Psoas muscle (tissue), 8 donors: ENCODE results near the gene SCRT2. TPM values are rescaled to one million over a fixed set of nuclear protein-coding genes. Genes with fewer than 3 reads are reported as not detected.

Experiments
- ATAC-seq, 4 donors: fragments of 200-7000 bp; cut with Tn5 transposase; one replicate each; pipeline ENCODE4 v1.9.1; 2020; ENCODE audit warnings: moderate library complexity in 3 of 4, mild to moderate bottlenecking in 2 of 4
- DNase-seq, 2 donors: peaks; one replicate each; pipeline ENCODE4 v3.0.0-alpha.2; 2020
- H3K27ac ChIP-seq: fragments of 200-600 bp; one replicate; pipeline ENCODE4 v1.8.0; 2022
- H3K27me3 ChIP-seq, 3 donors: fragments of 200-600 bp in 1 of 3; one replicate each; pipeline versions ENCODE4 v1.6.1 to v1.8.0; 2013 to 2022; ENCODE audit warnings: low read length in 2 of 3, mild to moderate bottlenecking in 2 of 3, moderate library complexity in 1 of 3; ENCODE audit not compliant: insufficient read depth in 3 of 3
- H3K36me3 ChIP-seq, 2 donors: fragments of 200-600 bp in 1 of 2; one replicate each; pipeline versions ENCODE4 v1.6.1 to v1.8.0; 2013 to 2022; ENCODE audit warnings: low read depth in 1 of 2, mild to moderate bottlenecking in 1 of 2, moderate library complexity in 1 of 2; ENCODE audit not compliant: insufficient read depth in 1 of 2
- H3K4me1 ChIP-seq: fragments of 200-600 bp; one replicate; pipeline ENCODE4 v1.8.0; 2022
- H3K4me3 ChIP-seq: fragments of 200-600 bp; one replicate; pipeline ENCODE4 v1.8.0; 2022; ENCODE audit warnings: mild to moderate bottlenecking
- H3K9me3 ChIP-seq: fragments of 200-600 bp; one replicate; pipeline ENCODE4 v1.8.0; 2022
- WGBS, 3 donors: extraction: QIAGEN DNeasy Blood & Tissue Kit; methylation state at CpG; one replicate each; pipeline versions ENCODE4 v1.1.6 to v1.1.7; 2013; 5-methylcytosine and 5-hydroxymethylcytosine counted together
- intact Hi-C, 2 donors: fragments of 100-400 bp; cut with DNase I; formaldehyde crosslinking; loops; one replicate each; pipeline versions ENCODE4 v1.11.0 to v1.14.2; 2022
- polyA plus RNA-seq, 3 donors: library from polyadenylated mRNA; stranded (reverse); fragments of 200-250 nt; gene quantifications; one replicate each; pipeline ENCODE4 v1.2.3, GENCODE V29; 2013
- total RNA-seq, 4 donors: library from RNA; stranded (reverse); fragmentation: NEBNext Ultra II Directional in 2 of 4; extraction: Animal tissue kit (Norgen Biotek cat#: 25700) in 2 of 4; gene quantifications; one replicate each; pipeline versions ENCODE4 v1.2.1 to v1.2.4, GENCODE V29; 2021 to 2023
- TF ChIP-seq, protein P1 (sequence below): fragments of 200-600 bp; IDR thresholded peaks from one replicate; pipeline ENCODE4 v1.8.0; 2022; ENCODE audit warnings: antibody characterized with exemption
- donor health status: healthy with polysubstance abuse.
- donor health status: DM: no; HTN: no; CAD: no; lungs with moderate emphysema.
- donor health status: Bipolar disorder and iron deficiency.
- donor health status: healthy.
- donor health status: DM: yes; HTN: yes; CAD: no.
- donor health status: DM: no; HTN: no; CAD: no.
- donor health status: DM: no; HTN: no; CAD: no.
- donor health status: DM: yes; HTN: yes; CAD: no.

Gene SCRT2
- total and polyA plus RNA-seq, 7 donors: not detected

DNA sequence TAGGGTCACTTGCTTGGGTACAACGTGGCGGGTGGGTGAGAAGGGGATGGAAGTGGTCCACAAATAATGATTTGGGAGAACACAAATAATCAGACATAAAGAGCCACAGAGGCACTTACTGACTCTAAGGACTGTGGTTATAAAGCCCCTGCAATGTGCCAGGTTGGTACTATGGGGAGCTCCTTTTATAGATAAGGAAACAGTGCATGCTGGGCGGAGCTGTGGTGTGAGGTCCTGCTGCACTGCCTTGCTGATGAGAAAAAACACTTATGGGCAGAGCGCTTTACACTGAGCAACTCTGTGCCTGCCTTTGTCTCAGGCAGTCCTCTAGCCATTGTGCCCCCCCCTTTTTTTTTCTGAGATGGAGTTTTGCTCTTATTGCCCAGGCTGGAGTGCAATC lies 29.1 kb upstream of the SCRT2 start:
- Histone ChIP-seq H3K4me3 (no peak overlapping the region), H3K36me3 (no peaks in the 10 kb centered on the region), H3K4me1 (peaks cover 3% of the 10 kb centered on the region), H3K27me3 (peaks cover 0 to 14% (median 5%) of the 10 kb centered on the region in 3 donors), H3K27ac (no peak overlapping the region), H3K9me3 (no peaks in the 10 kb centered on the region)
- DNase-seq (no peak), ATAC-seq (no peak)
- WGBS, 3 donors: 91 to 93% (median 92%) methylated on average over 4 of the region's 4 CpGs
- intact Hi-C loops: no loop called here
- TF ChIP-seq, protein P1, sequence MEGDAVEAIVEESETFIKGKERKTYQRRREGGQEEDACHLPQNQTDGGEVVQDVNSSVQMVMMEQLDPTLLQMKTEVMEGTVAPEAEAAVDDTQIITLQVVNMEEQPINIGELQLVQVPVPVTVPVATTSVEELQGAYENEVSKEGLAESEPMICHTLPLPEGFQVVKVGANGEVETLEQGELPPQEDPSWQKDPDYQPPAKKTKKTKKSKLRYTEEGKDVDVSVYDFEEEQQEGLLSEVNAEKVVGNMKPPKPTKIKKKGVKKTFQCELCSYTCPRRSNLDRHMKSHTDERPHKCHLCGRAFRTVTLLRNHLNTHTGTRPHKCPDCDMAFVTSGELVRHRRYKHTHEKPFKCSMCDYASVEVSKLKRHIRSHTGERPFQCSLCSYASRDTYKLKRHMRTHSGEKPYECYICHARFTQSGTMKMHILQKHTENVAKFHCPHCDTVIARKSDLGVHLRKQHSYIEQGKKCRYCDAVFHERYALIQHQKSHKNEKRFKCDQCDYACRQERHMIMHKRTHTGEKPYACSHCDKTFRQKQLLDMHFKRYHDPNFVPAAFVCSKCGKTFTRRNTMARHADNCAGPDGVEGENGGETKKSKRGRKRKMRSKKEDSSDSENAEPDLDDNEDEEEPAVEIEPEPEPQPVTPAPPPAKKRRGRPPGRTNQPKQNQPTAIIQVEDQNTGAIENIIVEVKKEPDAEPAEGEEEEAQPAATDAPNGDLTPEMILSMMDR: no peak

DNA sequence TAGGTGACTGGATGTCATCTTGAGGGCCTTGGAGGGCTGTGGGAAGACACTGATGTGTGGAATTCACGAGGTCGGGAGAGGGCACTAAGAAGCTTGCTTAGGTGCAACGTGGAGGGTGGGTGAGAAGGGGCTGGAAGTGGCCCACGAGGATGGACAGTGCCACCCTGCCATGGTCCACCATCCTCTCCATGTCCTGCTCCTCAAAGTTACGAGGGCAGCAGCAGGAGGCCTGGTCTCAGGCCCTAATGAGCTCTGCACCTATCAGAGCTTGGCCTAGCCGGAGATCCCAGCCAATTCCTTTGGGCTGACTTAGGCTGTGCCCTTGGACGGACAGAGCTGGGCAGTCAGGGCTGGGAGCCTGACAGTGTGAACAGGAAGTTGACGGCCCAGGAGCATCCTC lies 27.8 kb upstream of the SCRT2 start:
- intact Hi-C loops: no loop called here
- ATAC-seq (no peak), DNase-seq (no peak)
- no peaks in the 10 kb centered on the region for H3K36me3 ChIP-seq
- 79 to 86% (median 83%) methylated on average over 8 of the region's 8 CpGs for WGBS, 3 donors
- no peak overlapping the region for H3K27ac ChIP-seq
- no peaks in the 10 kb centered on the region for H3K9me3 ChIP-seq
- H3K4me3 ChIP-seq: no peak overlapping the region
- peaks cover 0 to 5% (median under 1%) of the 10 kb centered on the region in 3 donors for H3K27me3 ChIP-seq
- TF ChIP-seq, protein P1: no peak
- peaks cover 3% of the 10 kb centered on the region for H3K4me1 ChIP-seq

DNA sequence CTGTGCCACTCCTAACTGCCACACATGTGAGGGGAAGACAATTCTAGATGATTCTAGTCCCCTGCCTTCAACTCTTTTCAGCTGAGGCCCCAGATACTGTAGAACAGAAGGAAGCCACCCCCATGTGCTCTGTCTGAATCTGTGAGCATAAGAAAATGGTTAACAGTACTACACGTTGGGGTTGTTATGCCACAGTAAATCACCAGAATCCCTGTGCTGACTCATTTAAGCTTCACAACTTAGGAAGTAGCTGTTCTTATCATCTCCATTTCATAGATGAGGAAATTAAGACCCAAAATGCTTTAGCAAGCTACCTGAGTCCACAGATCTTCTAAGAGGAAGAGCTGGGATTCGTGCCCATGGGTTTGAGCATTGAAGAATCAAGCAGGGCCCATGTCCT lies 27.4 kb upstream of the SCRT2 start:
- WGBS, 3 donors: 58 to 85% (median 74%) methylated on average over 2 of the region's 2 CpGs
- ATAC-seq: no peak
- no peak for DNase-seq
- TF ChIP-seq, protein P1: no peak
- Histone ChIP-seq H3K4me1 (peaks cover 3% of the 10 kb centered on the region), H3K27ac (no peak overlapping the region), H3K4me3 (no peak overlapping the region), H3K36me3 (no peaks in the 10 kb centered on the region), H3K9me3 (no peaks in the 10 kb centered on the region), H3K27me3 (peaks cover 0 to 2% (median 0%) of the 10 kb centered on the region in 3 donors)
- intact Hi-C loops: no loop called here

- intact Hi-C loops: no loop called here
- H3K27ac ChIP-seq: no peak overlapping the region
- H3K4me3 ChIP-seq: no peak overlapping the region
- peaks cover 3% of the 10 kb centered on the region for H3K4me1 ChIP-seq
- DNase-seq (no peak), ATAC-seq (peak; percentile 24 to 66 (median 64))
- H3K36me3 ChIP-seq: no peaks in the 10 kb centered on the region
- no peaks in the 10 kb centered on the region for H3K9me3 ChIP-seq
- TF ChIP-seq, protein P1: no peak
- WGBS, 3 donors: 46 to 55% (median 49%) methylated on average over 6 of the region's 6 CpGs
- H3K27me3 ChIP-seq: peaks cover 0 to 2% (median 0%) of the 10 kb centered on the region in 3 donors
These were observed 26.0 kb upstream of the SCRT2 start for GRCh38 chr20:701401-702129.
